Measurements from ENCODE around the gene TMEM53. TPM values are rescaled to one million over a fixed set of nuclear protein-coding genes. Genes with fewer than 3 reads are reported as not detected.

The TMEM53 gene
- total RNA-seq, 1 donor from 2014 or later, result 3.4 TPM

DNA sequence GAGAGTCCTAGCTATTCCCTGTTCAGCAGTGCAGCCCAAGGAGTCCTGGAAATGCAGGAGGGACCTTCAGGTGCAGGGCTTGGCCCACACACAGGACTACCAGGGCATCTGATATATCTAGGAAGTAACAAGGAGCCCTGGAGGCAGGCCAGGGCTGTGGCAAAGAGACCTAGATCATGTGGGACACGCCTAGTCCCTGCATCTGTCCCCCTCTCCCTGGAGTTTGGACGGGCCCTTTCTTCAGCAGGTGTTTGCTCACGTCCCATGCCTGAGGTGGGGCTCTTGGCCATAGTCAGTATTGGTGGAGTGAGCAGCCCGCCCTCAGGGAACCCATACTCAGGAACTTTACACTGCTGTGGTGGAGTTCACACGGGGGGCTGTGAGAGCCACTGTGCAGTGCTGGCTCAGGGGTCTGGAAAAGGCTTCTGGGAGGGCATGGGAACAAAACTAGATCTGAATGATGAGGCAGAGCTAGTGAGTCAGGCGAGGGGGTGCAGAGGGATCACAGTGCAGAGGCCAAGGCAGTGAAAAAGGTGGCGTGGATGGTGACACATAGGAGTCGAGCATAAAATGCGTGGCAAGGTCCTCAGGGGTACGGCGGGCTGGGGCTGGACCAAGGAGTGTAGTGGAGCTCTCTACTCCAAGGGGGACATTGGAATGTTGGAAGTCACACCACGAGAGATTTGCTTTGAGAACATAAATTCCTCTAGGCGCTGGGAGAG, 25.6 kb downstream of the TMEM53 start:
- intact Hi-C loops (cut with micrococcal nuclease), result no loop called here

- intact Hi-C loops (cut with micrococcal nuclease), result no loop called here
These were observed 26.4 kb downstream of the TMEM53 start for GRCh38 chr1:44647896-44648295.

DNA sequence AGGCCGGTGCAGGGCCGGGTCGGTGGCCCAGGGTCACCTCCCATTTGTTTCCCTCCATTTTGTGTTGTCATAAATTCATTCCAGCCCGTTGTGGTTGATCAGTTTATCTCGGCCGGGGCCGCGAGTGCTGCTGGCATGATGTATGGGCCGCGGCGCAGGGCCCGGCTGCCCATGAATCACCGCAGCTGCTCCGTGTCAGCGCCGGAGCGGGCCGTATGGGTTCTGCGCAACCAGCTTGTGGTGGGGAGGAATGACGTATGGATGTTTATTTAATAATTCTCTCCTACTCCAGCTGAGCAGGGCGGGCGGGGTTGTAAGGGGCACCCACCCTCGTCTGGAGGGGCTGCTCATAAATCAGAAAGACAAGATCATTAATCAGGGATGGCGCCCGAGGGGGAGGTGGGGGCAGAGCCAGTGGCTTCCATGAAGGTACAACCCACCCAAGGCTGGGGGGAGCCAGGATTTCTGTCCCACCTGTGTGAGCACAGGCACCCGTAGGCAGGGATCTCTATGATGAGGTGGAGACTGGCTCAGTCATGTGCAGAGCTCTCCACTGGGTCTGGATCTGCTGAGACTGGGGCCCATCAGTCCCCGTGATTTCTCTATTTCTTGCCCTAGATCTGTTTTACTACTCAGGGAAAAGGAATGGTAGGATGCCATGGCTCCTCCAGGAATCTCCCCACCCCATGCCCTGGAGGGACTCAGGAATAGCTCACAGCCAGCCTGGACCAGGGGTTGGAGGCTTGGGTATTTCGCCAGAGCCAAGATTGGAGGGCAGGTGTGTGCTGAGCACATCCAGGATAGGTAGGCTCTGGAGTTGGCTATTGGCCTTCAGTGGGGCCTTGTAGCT, 27.8 kb downstream of the TMEM53 start:
- intact Hi-C loops (cut with micrococcal nuclease), result no loop called here

- intact Hi-C loops (cut with micrococcal nuclease), result no loop called here
These were observed 28.6 kb downstream of the TMEM53 start for GRCh38 chr1:44645476-44646244.

GRCh38 chr1:44644806-44645205, 29.5 kb downstream of the TMEM53 start:
- intact Hi-C loops (cut with micrococcal nuclease), result no loop called here

DNA sequence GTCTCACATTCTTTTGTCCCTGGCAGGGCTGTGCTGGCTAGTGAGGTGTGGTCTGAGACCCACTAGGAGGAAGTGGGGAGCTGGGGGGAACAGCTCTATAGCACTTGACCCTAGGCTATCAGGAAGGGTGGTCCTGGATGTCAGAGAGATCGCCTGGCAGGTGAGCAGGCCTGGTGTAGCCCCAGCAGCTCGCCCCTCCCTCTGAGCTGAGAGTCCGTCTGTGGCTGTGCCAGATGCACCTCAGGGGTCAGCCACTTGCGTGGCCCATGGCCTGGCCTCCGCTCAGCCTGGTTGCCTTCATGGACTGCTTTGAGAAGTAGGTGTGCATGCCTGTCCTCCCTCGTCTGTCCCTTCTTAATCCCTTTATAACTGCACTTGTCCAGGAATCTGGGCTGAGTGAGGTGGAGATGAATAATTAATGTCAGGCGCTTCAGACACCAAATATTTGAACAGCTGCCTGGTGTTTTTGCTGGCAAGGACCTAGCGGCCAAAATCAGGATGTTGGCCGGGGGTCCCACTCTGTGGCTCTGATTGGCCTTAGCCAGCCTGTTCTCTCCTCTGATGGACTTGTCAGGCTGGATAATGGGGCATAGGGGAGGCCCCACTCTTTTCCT, 30.5 kb downstream of the TMEM53 start:
- intact Hi-C loops (cut with micrococcal nuclease), result no loop called here

GRCh38 chr1:44642925-44643324, 31.4 kb downstream of the TMEM53 start:
- intact Hi-C loops (cut with micrococcal nuclease), result no loop called here

DNA sequence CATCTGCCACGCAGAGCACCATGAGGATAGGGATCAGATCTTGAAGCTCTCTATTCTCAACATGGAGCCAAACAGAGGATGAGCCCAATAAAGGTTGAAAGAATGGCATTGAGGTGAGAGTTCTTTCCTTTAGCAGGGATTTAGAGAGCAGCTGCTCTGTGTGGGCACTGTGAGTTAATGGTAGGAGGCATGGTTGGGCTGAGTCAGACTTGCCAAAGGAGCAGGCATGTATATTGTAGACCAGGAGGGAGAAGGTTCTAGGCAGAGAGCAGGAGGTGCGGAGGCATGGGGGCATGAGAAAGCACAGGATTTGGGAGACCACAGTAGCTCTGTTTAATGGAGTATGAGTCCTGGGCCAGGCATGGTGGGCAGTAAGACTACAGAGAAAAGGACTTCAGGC, 32.0 kb downstream of the TMEM53 start:
- intact Hi-C loops (cut with micrococcal nuclease), result no loop called here

GRCh38 chr1:44641126-44642102, 32.9 kb downstream of the TMEM53 start:
- intact Hi-C loops (cut with micrococcal nuclease), result no loop called here

GRCh38 chr1:44640200-44640853, 34.0 kb downstream of the TMEM53 start:
- intact Hi-C loops (cut with micrococcal nuclease), result no loop called here

DNA sequence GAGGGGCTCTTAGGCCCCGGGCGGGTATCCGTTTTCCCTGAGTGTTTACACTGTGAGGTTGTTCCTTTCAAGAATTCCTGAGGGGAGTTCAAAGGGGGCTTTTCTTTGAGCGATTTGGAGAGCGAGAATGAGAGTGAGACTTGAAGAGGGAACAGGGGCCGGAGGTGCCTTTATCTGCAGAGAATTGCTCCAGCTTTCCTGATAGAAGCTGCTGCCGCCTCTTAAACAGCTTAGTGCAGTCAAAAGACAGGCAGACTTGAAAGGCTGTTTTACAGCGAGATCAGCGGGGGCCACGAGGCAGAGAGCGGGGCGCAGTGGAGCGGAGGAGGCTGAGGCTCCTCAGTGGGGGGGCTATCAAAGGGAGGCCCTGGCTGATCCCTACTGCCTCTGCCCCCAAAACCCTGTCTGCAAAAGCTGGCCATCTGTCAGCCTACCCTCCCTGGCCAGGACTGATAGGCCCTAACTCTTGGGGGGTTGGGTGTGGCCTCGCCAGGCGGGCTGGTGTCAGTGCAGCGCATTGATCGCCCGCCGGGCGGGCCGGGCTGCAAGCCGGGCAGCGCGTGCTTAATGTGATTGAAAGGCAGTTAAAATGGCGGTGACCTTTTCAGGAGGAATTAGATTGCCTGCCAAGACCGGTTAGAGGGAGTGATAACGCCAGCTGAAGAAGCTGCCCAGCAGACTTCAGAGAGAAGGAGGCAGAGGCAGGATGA, 36.4 kb downstream of the TMEM53 start:
- intact Hi-C loops (cut with micrococcal nuclease), result no loop called here

DNA sequence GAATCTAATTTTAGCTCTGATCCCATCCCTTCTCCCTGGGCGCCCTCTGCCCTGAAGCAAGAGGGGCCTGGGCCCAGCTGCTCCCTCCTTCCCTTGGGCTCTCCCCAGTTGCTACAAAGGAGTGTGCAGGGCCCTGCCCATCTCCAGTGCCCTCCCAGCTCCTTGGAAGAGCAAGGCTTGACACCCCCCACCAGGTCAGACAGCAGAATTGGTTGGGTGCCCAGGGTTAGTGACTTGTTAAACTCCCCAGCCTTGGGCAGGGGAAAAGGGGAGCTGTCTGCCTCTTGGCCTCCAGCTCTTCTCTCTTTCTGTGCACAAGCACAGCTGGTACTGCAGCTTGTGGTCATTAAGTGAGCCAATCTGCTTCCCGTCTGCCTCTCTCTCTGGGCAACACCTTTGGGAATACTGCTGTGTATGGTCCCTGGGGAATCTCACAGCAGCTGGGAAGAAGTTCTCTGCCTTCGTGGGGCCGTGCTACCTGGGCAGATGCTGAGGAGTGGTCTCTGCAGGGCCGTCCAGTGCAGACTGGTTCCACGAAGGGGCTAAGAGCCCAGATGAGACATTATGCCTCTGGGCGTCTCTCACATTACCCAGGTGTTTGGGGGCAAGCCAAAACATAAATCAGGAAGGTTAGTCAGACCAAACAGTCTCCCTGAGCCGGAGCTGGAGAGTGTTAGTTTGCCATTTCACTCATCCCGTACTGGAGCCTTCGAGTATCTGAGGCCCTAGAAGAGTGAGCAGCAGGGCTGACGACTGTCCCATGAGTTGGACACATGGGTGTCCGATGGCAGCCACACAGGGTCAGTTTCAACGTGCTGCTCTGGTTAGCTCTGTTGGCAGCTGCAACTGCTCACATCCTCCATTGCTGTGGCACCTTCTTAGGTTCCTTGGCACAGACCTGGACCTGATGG, 37.3 kb downstream of the TMEM53 start:
- intact Hi-C loops (cut with micrococcal nuclease), result no loop called here

GRCh38 chr1:44636083-44636687, 38.1 kb downstream of the TMEM53 start:
- intact Hi-C loops (cut with micrococcal nuclease), result no loop called here

- intact Hi-C loops (cut with micrococcal nuclease), result no loop called here
These were observed 38.8 kb downstream of the TMEM53 start for GRCh38 chr1:44635439-44635838.

- intact Hi-C loops (cut with micrococcal nuclease), result no loop called here
These were observed 39.6 kb downstream of the TMEM53 start for GRCh38 chr1:44634606-44635189.

GRCh38 chr1:44632598-44632997, 41.7 kb downstream of the TMEM53 start:
- intact Hi-C loops (cut with micrococcal nuclease), result loop anchor here (1.0 kb wide), 1 partner anchor 42 kb away; the partner anchor contains the start of genes ARMH1 and TMEM53
